ENCODE measurements around the gene MCC. TPM values are rescaled to one million over a fixed set of nuclear protein-coding genes. Genes with fewer than 3 reads are reported as not detected.

Gene MCC
- total RNA-seq, 1 donor from 2014 or later = 15.1 TPM

- no peak overlapping the region for H3K27ac ChIP-seq (ENCODE audit: low read depth, low read length)
- no peak overlapping the region for H3K4me3 ChIP-seq (ENCODE audit: low read length in 3 of 3)
- no peak overlapping the region for H3K9ac ChIP-seq (ENCODE audit: low read depth in 1 of 3, low read length in 3 of 3)
- peaks cover 0 to 5% (median 0%) of the 10 kb centered on the region in 3 donors for H3K4me1 ChIP-seq (ENCODE audit: control insufficient read depth in 3 of 3, insufficient read depth in 3 of 3, low read length in 3 of 3)
- H3K36me3 ChIP-seq (ENCODE audit: control insufficient read depth in 3 of 3, insufficient read depth in 3 of 3, low read length in 3 of 3) = peaks cover 7 to 29% (median 18%) of the 10 kb centered on the region in 3 donors
- H3K9me3 ChIP-seq (ENCODE audit: control insufficient read depth in 3 of 3, low read length in 3 of 3) = no peaks in the 10 kb centered on the region
- no peaks in the 10 kb centered on the region for H3K27me3 ChIP-seq (ENCODE audit: control insufficient read depth in 3 of 3, insufficient read depth in 3 of 3, low read length in 3 of 3)
Measured at GRCh38 chr5:112998296-112998695, 490.0 kb downstream of the MCC start.

- no peaks in the 10 kb centered on the region for H3K27me3 ChIP-seq (ENCODE audit: control insufficient read depth in 3 of 3, insufficient read depth in 3 of 3, low read length in 3 of 3)
- no peak overlapping the region for H3K27ac ChIP-seq (ENCODE audit: low read depth, low read length)
- H3K4me3 ChIP-seq (ENCODE audit: low read length in 3 of 3) = no peak overlapping the region
- H3K36me3 ChIP-seq (ENCODE audit: control insufficient read depth in 3 of 3, insufficient read depth in 3 of 3, low read length in 3 of 3) = peaks cover 0 to 17% (median 5%) of the 10 kb centered on the region in 3 donors
- H3K4me1 ChIP-seq (ENCODE audit: control insufficient read depth in 3 of 3, insufficient read depth in 3 of 3, low read length in 3 of 3) = peaks cover 0 to 5% (median 0%) of the 10 kb centered on the region in 3 donors
- H3K9me3 ChIP-seq (ENCODE audit: control insufficient read depth in 3 of 3, low read length in 3 of 3) = no peaks in the 10 kb centered on the region
- no peak overlapping the region for H3K9ac ChIP-seq (ENCODE audit: low read depth in 1 of 3, low read length in 3 of 3)
Measured at GRCh38 chr5:112996830-112997374, 491.4 kb downstream of the MCC start.

GRCh38 chr5:112995764-112996618, 492.3 kb downstream of the MCC start:
- Histone ChIP-seq H3K36me3 (ENCODE audit: control insufficient read depth in 3 of 3, insufficient read depth in 3 of 3, low read length in 3 of 3) (peaks cover 0 to 9% (median 0%) of the 10 kb centered on the region in 3 donors), H3K4me1 (ENCODE audit: control insufficient read depth in 3 of 3, insufficient read depth in 3 of 3, low read length in 3 of 3) (peaks cover 0 to 5% (median 0%) of the 10 kb centered on the region in 3 donors), H3K9ac (ENCODE audit: low read depth in 1 of 3, low read length in 3 of 3) (no peak overlapping the region), H3K27me3 (ENCODE audit: control insufficient read depth in 3 of 3, insufficient read depth in 3 of 3, low read length in 3 of 3) (no peaks in the 10 kb centered on the region), H3K4me3 (ENCODE audit: low read length in 3 of 3) (no peak overlapping the region), H3K27ac (ENCODE audit: low read depth, low read length) (no peak overlapping the region), H3K9me3 (ENCODE audit: control insufficient read depth in 3 of 3, low read length in 3 of 3) (no peaks in the 10 kb centered on the region)

GRCh38 chr5:112986224-112986623, 502.0 kb downstream of the MCC start:
- H3K4me3 ChIP-seq (ENCODE audit: low read length in 3 of 3) = no peak overlapping the region
- no peaks in the 10 kb centered on the region for H3K9me3 ChIP-seq (ENCODE audit: control insufficient read depth in 3 of 3, low read length in 3 of 3)
- no peaks in the 10 kb centered on the region for H3K27me3 ChIP-seq (ENCODE audit: control insufficient read depth in 3 of 3, insufficient read depth in 3 of 3, low read length in 3 of 3)
- peaks cover 0 to 4% (median 3%) of the 10 kb centered on the region in 3 donors for H3K36me3 ChIP-seq (ENCODE audit: control insufficient read depth in 3 of 3, insufficient read depth in 3 of 3, low read length in 3 of 3)
- no peak overlapping the region for H3K27ac ChIP-seq (ENCODE audit: low read depth, low read length)
- H3K9ac ChIP-seq (ENCODE audit: low read depth in 1 of 3, low read length in 3 of 3) = no peak overlapping the region
- H3K4me1 ChIP-seq (ENCODE audit: control insufficient read depth in 3 of 3, insufficient read depth in 3 of 3, low read length in 3 of 3) = peaks cover 5 to 12% (median 6%) of the 10 kb centered on the region in 3 donors

GRCh38 chr5:112983363-112983762, 504.9 kb downstream of the MCC start:
- Histone ChIP-seq H3K9me3 (ENCODE audit: control insufficient read depth in 3 of 3, low read length in 3 of 3) (no peaks in the 10 kb centered on the region), H3K9ac (ENCODE audit: low read depth in 1 of 3, low read length in 3 of 3) (no peak overlapping the region), H3K36me3 (ENCODE audit: control insufficient read depth in 3 of 3, insufficient read depth in 3 of 3, low read length in 3 of 3) (peaks cover 0 to 3% (median 0%) of the 10 kb centered on the region in 3 donors), H3K27ac (ENCODE audit: low read depth, low read length) (no peak overlapping the region), H3K4me3 (ENCODE audit: low read length in 3 of 3) (no peak overlapping the region), H3K4me1 (ENCODE audit: control insufficient read depth in 3 of 3, insufficient read depth in 3 of 3, low read length in 3 of 3) (peaks cover 11 to 19% (median 15%) of the 10 kb centered on the region in 3 donors), H3K27me3 (ENCODE audit: control insufficient read depth in 3 of 3, insufficient read depth in 3 of 3, low read length in 3 of 3) (no peaks in the 10 kb centered on the region)

GRCh38 chr5:112979723-112980122, 508.5 kb downstream of the MCC start:
- H3K4me3 ChIP-seq (ENCODE audit: low read length in 3 of 3) = no peak overlapping the region

GRCh38 chr5:112978836-112979235, 509.4 kb downstream of the MCC start:
- Histone ChIP-seq H3K9ac (ENCODE audit: low read depth in 1 of 3, low read length in 3 of 3) (no peak overlapping the region), H3K27me3 (ENCODE audit: control insufficient read depth in 3 of 3, insufficient read depth in 3 of 3, low read length in 3 of 3) (no peaks in the 10 kb centered on the region), H3K27ac (ENCODE audit: low read depth, low read length) (no peak overlapping the region), H3K9me3 (ENCODE audit: control insufficient read depth in 3 of 3, low read length in 3 of 3) (no peaks in the 10 kb centered on the region), H3K36me3 (ENCODE audit: control insufficient read depth in 3 of 3, insufficient read depth in 3 of 3, low read length in 3 of 3) (no peaks in the 10 kb centered on the region), H3K4me3 (ENCODE audit: low read length in 3 of 3) (peak overlapping the region in 1 of 3 donors; percentile 51), H3K4me1 (ENCODE audit: control insufficient read depth in 3 of 3, insufficient read depth in 3 of 3, low read length in 3 of 3) (peaks cover 16 to 27% (median 19%) of the 10 kb centered on the region in 3 donors)

More at GRCh38 chr5:112979723-112980122, 508.5 kb downstream of the MCC start:
- Histone ChIP-seq H3K36me3 (ENCODE audit: control insufficient read depth in 3 of 3, insufficient read depth in 3 of 3, low read length in 3 of 3) (no peaks in the 10 kb centered on the region), H3K9me3 (ENCODE audit: control insufficient read depth in 3 of 3, low read length in 3 of 3) (no peaks in the 10 kb centered on the region), H3K9ac (ENCODE audit: low read depth in 1 of 3, low read length in 3 of 3) (peak overlapping the region; percentile 5 to 59 (median 36)), H3K27me3 (ENCODE audit: control insufficient read depth in 3 of 3, insufficient read depth in 3 of 3, low read length in 3 of 3) (no peaks in the 10 kb centered on the region), H3K4me1 (ENCODE audit: control insufficient read depth in 3 of 3, insufficient read depth in 3 of 3, low read length in 3 of 3) (peaks cover 20 to 27% (median 22%) of the 10 kb centered on the region in 3 donors), H3K27ac (ENCODE audit: low read depth, low read length) (no peak overlapping the region)

- Histone ChIP-seq H3K27me3 (ENCODE audit: control insufficient read depth in 3 of 3, insufficient read depth in 3 of 3, low read length in 3 of 3) (no peaks in the 10 kb centered on the region), H3K4me3 (ENCODE audit: low read length in 3 of 3) (peak overlapping the region; percentile 83 to 92 (median 89)), H3K4me1 (ENCODE audit: control insufficient read depth in 3 of 3, insufficient read depth in 3 of 3, low read length in 3 of 3) (peaks cover 15 to 22% (median 15%) of the 10 kb centered on the region in 3 donors), H3K9me3 (ENCODE audit: control insufficient read depth in 3 of 3, low read length in 3 of 3) (no peaks in the 10 kb centered on the region), H3K9ac (ENCODE audit: low read depth in 1 of 3, low read length in 3 of 3) (peak overlapping the region; percentile 86 to 94 (median 87)), H3K27ac (ENCODE audit: low read depth, low read length) (peak overlapping the region; percentile 87), H3K36me3 (ENCODE audit: control insufficient read depth in 3 of 3, insufficient read depth in 3 of 3, low read length in 3 of 3) (no peaks in the 10 kb centered on the region)
Measured at GRCh38 chr5:112977440-112977861, 510.8 kb downstream of the MCC start.

- H3K27me3 ChIP-seq (ENCODE audit: control insufficient read depth in 3 of 3, insufficient read depth in 3 of 3, low read length in 3 of 3) = no peaks in the 10 kb centered on the region
- peaks cover 15 to 17% (median 15%) of the 10 kb centered on the region in 3 donors for H3K4me1 ChIP-seq (ENCODE audit: control insufficient read depth in 3 of 3, insufficient read depth in 3 of 3, low read length in 3 of 3)
- H3K27ac ChIP-seq (ENCODE audit: low read depth, low read length) = peak within 1 kb of the TSS; percentile 87
- no peaks in the 10 kb centered on the region for H3K36me3 ChIP-seq (ENCODE audit: control insufficient read depth in 3 of 3, insufficient read depth in 3 of 3, low read length in 3 of 3)
- H3K9me3 ChIP-seq (ENCODE audit: control insufficient read depth in 3 of 3, low read length in 3 of 3) = no peaks in the 10 kb centered on the region
- H3K9ac ChIP-seq (ENCODE audit: low read depth in 1 of 3, low read length in 3 of 3) = peak within 1 kb of the TSS; percentile 86 to 94 (median 87)
- peak within 1 kb of the TSS; percentile 83 to 92 (median 89) for H3K4me3 ChIP-seq (ENCODE audit: low read length in 3 of 3)
Measured at GRCh38 chr5:112976432-112977309, 511.6 kb downstream of the MCC start, which contains the start of gene DCP2. Gene DCP2 (plus strand): TSS chr5:112976798. CDS start chr5:112976934, 136 bp downstream.
